ENCODE measurements around the gene BCL11A. TPM values are rescaled to one million over a fixed set of nuclear protein-coding genes. Genes with fewer than 3 reads are reported as not detected.

The BCL11A gene
- total RNA-seq, 1 donor from 2014 or later = 331 TPM

GRCh38 chr2:60510713-60511112 is 42.7 kb downstream of the BCL11A start:
- no peak for TF ChIP-seq CTCF (IDR thresholded peaks at IDR 0.05)
- Mint-ChIP-seq H3K27me3 (no peaks in the 10 kb centered on the region), H3K27ac (peak overlapping the region; percentile 91), H3K4me1 (peaks cover 97% of the 10 kb centered on the region), H3K4me3 (no peak overlapping the region), H3K36me3 (ENCODE audit: low read depth) (peaks cover 76% of the 10 kb centered on the region), H3K9me3 (no peaks in the 10 kb centered on the region)
- intact Hi-C loops (cut with micrococcal nuclease) = no loop called here
- DNase-seq (no peak), ATAC-seq (ENCODE audit: low read depth) (no peak)
- ChIA-PET CTCF (interaction anchor here (2.3 kb wide), 1 partner anchor 39 kb away, joined by 8 read pairs; no protein-coding TSS in a partner anchor), POLR2A (interaction anchor here (2.8 kb wide), 1 partner anchor 27 kb away, joined by 8 read pairs; no protein-coding TSS in a partner anchor)

GRCh38 chr2:60509066-60509465 is 44.4 kb downstream of the BCL11A start:
- intact Hi-C loops (cut with micrococcal nuclease) = no loop called here
- DNase-seq (no peak), ATAC-seq (ENCODE audit: low read depth) (no peak)
- Mint-ChIP-seq H3K27me3 (no peaks in the 10 kb centered on the region), H3K27ac (peak overlapping the region; percentile 91), H3K36me3 (ENCODE audit: low read depth) (peaks cover 78% of the 10 kb centered on the region), H3K4me1 (peaks cover 98% of the 10 kb centered on the region), H3K9me3 (no peaks in the 10 kb centered on the region), H3K4me3 (no peak overlapping the region)
- CTCF ChIA-PET = interaction anchor here (0.9 to 1.4 kb wide), 2 partner anchors 27 to 41 kb away, joined by 3 to 4 read pairs; no protein-coding TSS in a partner anchor
- TF ChIP-seq CTCF (IDR thresholded peaks at IDR 0.05) = no peak
- POLR2A ChIA-PET = interaction anchor here (0.6 to 5.4 kb wide), 5 partner anchors 16 to 69 kb away, joined by 3 to 47 read pairs (median 8); no protein-coding TSS in a partner anchor

- Mint-ChIP-seq H3K9me3 (no peaks in the 10 kb centered on the region), H3K27ac (peak overlapping the region; percentile 91), H3K36me3 (ENCODE audit: low read depth) (peaks cover 76% of the 10 kb centered on the region), H3K27me3 (no peaks in the 10 kb centered on the region), H3K4me3 (peak overlapping the region; percentile 6), H3K4me1 (peaks cover 98% of the 10 kb centered on the region)
- ChIA-PET CTCF (interaction anchor here (0.9 to 1.4 kb wide), 3 partner anchors 26 to 42 kb away, joined by 3 to 5 read pairs (median 4); no protein-coding TSS in a partner anchor), POLR2A (interaction anchor here (1.5 to 5.4 kb wide), 7 partner anchors 7 to 69 kb away, joined by 5 to 47 read pairs (median 8); no protein-coding TSS in a partner anchor)
- DNase-seq = no peak
- intact Hi-C loops (cut with micrococcal nuclease) = no loop called here
- TF ChIP-seq CTCF (IDR thresholded peaks at IDR 0.05) = no peak
- ATAC-seq (ENCODE audit: low read depth) = no peak
These were observed 45.0 kb downstream of the BCL11A start for GRCh38 chr2:60508339-60508917.

- Mint-ChIP-seq H3K27ac (peak overlapping the region; percentile 91), H3K9me3 (no peaks in the 10 kb centered on the region), H3K4me1 (peaks cover 98% of the 10 kb centered on the region), H3K27me3 (no peaks in the 10 kb centered on the region), H3K4me3 (no peak overlapping the region), H3K36me3 (ENCODE audit: low read depth) (peaks cover 75% of the 10 kb centered on the region)
- no peak for TF ChIP-seq CTCF (IDR thresholded peaks at IDR 0.05)
- DNase-seq (no peak), ATAC-seq (ENCODE audit: low read depth) (no peak)
- ChIA-PET POLR2A (interaction anchor here (0.6 to 5.4 kb wide), 18 partner anchors 8 to 1376 kb away, joined by 3 to 47 read pairs (median 6); partner anchors contain the start of gene BCL11A), CTCF (interaction anchor here (0.7 to 1.4 kb wide), 5 partner anchors 10 to 42 kb away, joined by 3 to 5 read pairs (median 3); no protein-coding TSS in a partner anchor)
- intact Hi-C loops (cut with micrococcal nuclease) = no loop called here
These were observed 46.1 kb downstream of the BCL11A start for GRCh38 chr2:60507211-60507965.

All from activated B cell treated with CpG ODN at 0.5 μM for 24 hours (primary cell).